ENCODE measurements around the gene VPREB3. TPM values are rescaled to one million over a fixed set of nuclear protein-coding genes. Genes with fewer than 3 reads are reported as not detected.

Gene VPREB3
- 1.00 TPM for polyA plus RNA-seq (2013, experiment 1 of 2)
- not detected for polyA plus RNA-seq (2013, experiment 2 of 2)

- H3K4me3 ChIP-seq (ENCODE audit: extremely low read depth, insufficient read depth, low read length, poor library complexity, severe bottlenecking) = no peak within 1 kb of the TSS
- 73 to 95% methylated on average over 7 to 9 of the region's 14 CpGs for WGBS, 2 experiments (ENCODE audit: insufficient coverage in 2 of 2)
- no peaks in the 10 kb centered on the region for H3K9me3 ChIP-seq (ENCODE audit: control insufficient read depth, low read length)
- no peak within 1 kb of the TSS for H3K27ac ChIP-seq (ENCODE audit: low read depth, low read length, severe bottlenecking)
- no peaks in the 10 kb centered on the region for H3K36me3 ChIP-seq (ENCODE audit: control insufficient read depth, insufficient read depth, low read length)
- no peaks in the 10 kb centered on the region for H3K4me1 ChIP-seq (ENCODE audit: control insufficient read depth, insufficient read depth, low read length, poor library complexity, severe bottlenecking)
Observed at GRCh38 chr22:23754220-23754919, at the start of gene VPREB3. Gene VPREB3 (minus strand): TSS chr22:23754425. CDS start chr22:23754363, 62 bp downstream.

GRCh38 chr22:23803001-23803819 lies 49.0 kb upstream of the VPREB3 start:
- no peak overlapping the region for H3K4me3 ChIP-seq (ENCODE audit: extremely low read depth, insufficient read depth, low read length, poor library complexity, severe bottlenecking)
- 84 to 85% methylated on average over 19 to 21 of the region's 21 CpGs for WGBS, 2 experiments (ENCODE audit: insufficient coverage in 2 of 2)
- no peaks in the 10 kb centered on the region for H3K9me3 ChIP-seq (ENCODE audit: control insufficient read depth, low read length)
- no peak overlapping the region for H3K27ac ChIP-seq (ENCODE audit: low read depth, low read length, severe bottlenecking)
- peaks cover 94% of the 10 kb centered on the region for H3K36me3 ChIP-seq (ENCODE audit: control insufficient read depth, insufficient read depth, low read length)
- H3K4me1 ChIP-seq (ENCODE audit: control insufficient read depth, insufficient read depth, low read length, poor library complexity, severe bottlenecking) = no peaks in the 10 kb centered on the region

- 95 to 97% methylated on average over 3 to 8 of the region's 8 CpGs for WGBS, 2 experiments (ENCODE audit: insufficient coverage in 2 of 2)
- H3K4me1 ChIP-seq (ENCODE audit: control insufficient read depth, insufficient read depth, low read length, poor library complexity, severe bottlenecking) = no peaks in the 10 kb centered on the region
- no peak overlapping the region for H3K27ac ChIP-seq (ENCODE audit: low read depth, low read length, severe bottlenecking)
- no peaks in the 10 kb centered on the region for H3K9me3 ChIP-seq (ENCODE audit: control insufficient read depth, low read length)
- no peak overlapping the region for H3K4me3 ChIP-seq (ENCODE audit: extremely low read depth, insufficient read depth, low read length, poor library complexity, severe bottlenecking)
- H3K36me3 ChIP-seq (ENCODE audit: control insufficient read depth, insufficient read depth, low read length) = peaks cover 91% of the 10 kb centered on the region
Observed at GRCh38 chr22:23801886-23802377, 47.7 kb upstream of the VPREB3 start.

- Histone ChIP-seq H3K9me3 (ENCODE audit: control insufficient read depth, low read length) (no peaks in the 10 kb centered on the region), H3K4me3 (ENCODE audit: extremely low read depth, insufficient read depth, low read length, poor library complexity, severe bottlenecking) (no peak overlapping the region), H3K36me3 (ENCODE audit: control insufficient read depth, insufficient read depth, low read length) (peaks cover 92% of the 10 kb centered on the region), H3K4me1 (ENCODE audit: control insufficient read depth, insufficient read depth, low read length, poor library complexity, severe bottlenecking) (no peaks in the 10 kb centered on the region), H3K27ac (ENCODE audit: low read depth, low read length, severe bottlenecking) (no peak overlapping the region)
- 89 to 97% methylated on average over 11 of the region's 11 CpGs for WGBS, 2 experiments (ENCODE audit: insufficient coverage in 2 of 2)
Observed at GRCh38 chr22:23801238-23801821, 47.1 kb upstream of the VPREB3 start.

- Histone ChIP-seq H3K36me3 (ENCODE audit: control insufficient read depth, insufficient read depth, low read length) (peaks cover 92% of the 10 kb centered on the region), H3K9me3 (ENCODE audit: control insufficient read depth, low read length) (no peaks in the 10 kb centered on the region), H3K4me3 (ENCODE audit: extremely low read depth, insufficient read depth, low read length, poor library complexity, severe bottlenecking) (no peak overlapping the region), H3K27ac (ENCODE audit: low read depth, low read length, severe bottlenecking) (no peak overlapping the region), H3K4me1 (ENCODE audit: control insufficient read depth, insufficient read depth, low read length, poor library complexity, severe bottlenecking) (no peaks in the 10 kb centered on the region)
- WGBS, 2 experiments (ENCODE audit: insufficient coverage in 2 of 2) = 94 to 97% methylated on average over 17 to 18 of the region's 18 CpGs
Observed at GRCh38 chr22:23800297-23801237, 46.3 kb upstream of the VPREB3 start.

GRCh38 chr22:23796461-23796860 lies 42.2 kb upstream of the VPREB3 start:
- Histone ChIP-seq H3K9me3 (ENCODE audit: control insufficient read depth, low read length) (no peaks in the 10 kb centered on the region), H3K36me3 (ENCODE audit: control insufficient read depth, insufficient read depth, low read length) (peaks cover 89% of the 10 kb centered on the region), H3K27ac (ENCODE audit: low read depth, low read length, severe bottlenecking) (no peak overlapping the region), H3K4me1 (ENCODE audit: control insufficient read depth, insufficient read depth, low read length, poor library complexity, severe bottlenecking) (no peaks in the 10 kb centered on the region), H3K4me3 (ENCODE audit: extremely low read depth, insufficient read depth, low read length, poor library complexity, severe bottlenecking) (no peak overlapping the region)
- WGBS, 2 experiments (ENCODE audit: insufficient coverage in 2 of 2) = 100% methylated on average over 4 to 5 of the region's 5 CpGs

- Histone ChIP-seq H3K9me3 (ENCODE audit: control insufficient read depth, low read length) (no peaks in the 10 kb centered on the region), H3K4me3 (ENCODE audit: extremely low read depth, insufficient read depth, low read length, poor library complexity, severe bottlenecking) (no peak overlapping the region), H3K36me3 (ENCODE audit: control insufficient read depth, insufficient read depth, low read length) (peaks cover 86% of the 10 kb centered on the region), H3K4me1 (ENCODE audit: control insufficient read depth, insufficient read depth, low read length, poor library complexity, severe bottlenecking) (peaks cover under 1% of the 10 kb centered on the region), H3K27ac (ENCODE audit: low read depth, low read length, severe bottlenecking) (no peak overlapping the region)
- WGBS, 2 experiments (ENCODE audit: insufficient coverage in 2 of 2) = 97 to 98% methylated on average over 6 to 7 of the region's 8 CpGs
Observed at GRCh38 chr22:23793326-23793725, 39.1 kb upstream of the VPREB3 start.

- H3K9me3 ChIP-seq (ENCODE audit: control insufficient read depth, low read length) = no peaks in the 10 kb centered on the region
- no peak overlapping the region for H3K4me3 ChIP-seq (ENCODE audit: extremely low read depth, insufficient read depth, low read length, poor library complexity, severe bottlenecking)
- H3K27ac ChIP-seq (ENCODE audit: low read depth, low read length, severe bottlenecking) = no peak overlapping the region
- H3K4me1 ChIP-seq (ENCODE audit: control insufficient read depth, insufficient read depth, low read length, poor library complexity, severe bottlenecking) = peaks cover 5% of the 10 kb centered on the region
- H3K36me3 ChIP-seq (ENCODE audit: control insufficient read depth, insufficient read depth, low read length) = peaks cover 80% of the 10 kb centered on the region
- WGBS, 2 experiments (ENCODE audit: insufficient coverage in 2 of 2) = 97% methylated on average over 23 to 24 of the region's 25 CpGs
Observed at GRCh38 chr22:23791738-23792645, 37.8 kb upstream of the VPREB3 start.

- Histone ChIP-seq H3K9me3 (ENCODE audit: control insufficient read depth, low read length) (no peaks in the 10 kb centered on the region), H3K27ac (ENCODE audit: low read depth, low read length, severe bottlenecking) (no peak overlapping the region), H3K4me1 (ENCODE audit: control insufficient read depth, insufficient read depth, low read length, poor library complexity, severe bottlenecking) (peaks cover 10% of the 10 kb centered on the region), H3K36me3 (ENCODE audit: control insufficient read depth, insufficient read depth, low read length) (peaks cover 72% of the 10 kb centered on the region), H3K4me3 (ENCODE audit: extremely low read depth, insufficient read depth, low read length, poor library complexity, severe bottlenecking) (no peak overlapping the region)
- WGBS, 2 experiments (ENCODE audit: insufficient coverage in 2 of 2) = 95% methylated on average over 8 to 9 of the region's 11 CpGs
Observed at GRCh38 chr22:23790819-23791737, 36.9 kb upstream of the VPREB3 start.
